ENCODE results near the gene CANT1. TPM values are rescaled to one million over a fixed set of nuclear protein-coding genes. Genes with fewer than 3 reads are reported as not detected.

Gene CANT1
- total RNA-seq, 1 donor from 2014 or later = 72.1 TPM

DNA sequence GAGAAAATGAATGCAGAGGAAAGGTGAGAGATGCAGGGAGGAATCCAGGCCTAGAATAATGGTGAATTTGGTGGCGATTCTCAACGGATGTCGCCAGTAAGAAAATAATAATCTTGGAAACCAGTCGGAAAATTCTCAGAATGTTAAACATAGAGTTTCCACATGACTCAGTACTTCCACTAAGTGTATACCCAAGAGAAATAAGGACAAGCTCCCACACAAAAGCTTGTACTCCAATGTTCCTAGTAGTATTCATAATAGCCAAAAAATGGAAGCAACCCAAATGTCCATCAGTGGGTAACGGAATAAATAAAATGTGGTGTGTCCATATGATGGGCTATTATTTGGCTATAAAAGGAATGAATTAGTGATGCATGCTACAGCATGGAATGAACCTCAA is 45.6 kb upstream of the CANT1 start:
- no peak overlapping the region for H3K27ac ChIP-seq (ENCODE audit: low read depth, low read length)
- no peaks in the 10 kb centered on the region for H3K79me2 ChIP-seq (ENCODE audit: insufficient read depth, low read length)
- no peak overlapping the region for H3K4me3 ChIP-seq (ENCODE audit: insufficient read depth, low read depth, low read length)
- H3K27ac Mint-ChIP-seq (ENCODE audit: unreplicated experiment) = no peak overlapping the region
- no peak for DNase-seq (ENCODE audit: low read depth)
- no peaks in the 10 kb centered on the region for H3K4me1 ChIP-seq (ENCODE audit: insufficient read depth, low read length)
- no peak overlapping the region for H3K4me2 ChIP-seq (ENCODE audit: low read length)
- H2AFZ ChIP-seq (ENCODE audit: low read depth, low read length) = no peak overlapping the region
- H3K9me3 ChIP-seq (ENCODE audit: insufficient read depth, low read depth, low read length) = no peaks in the 10 kb centered on the region
- H3K4me3 Mint-ChIP-seq (ENCODE audit: unreplicated experiment) = no peak overlapping the region
- H3K27me3 Mint-ChIP-seq (ENCODE audit: low read depth, unreplicated experiment) = peaks cover 7% of the 10 kb centered on the region
- H3K36me3 Mint-ChIP-seq (ENCODE audit: low read depth, unreplicated experiment) = no peaks in the 10 kb centered on the region
- H3K4me1 Mint-ChIP-seq (ENCODE audit: low read depth, unreplicated experiment) = peaks cover 14% of the 10 kb centered on the region
- peaks cover 15% of the 10 kb centered on the region for H3K9me3 Mint-ChIP-seq (ENCODE audit: unreplicated experiment)
- H3K27me3 ChIP-seq (ENCODE audit: insufficient read depth, low read length) = no peaks in the 10 kb centered on the region
- H3K36me3 ChIP-seq (ENCODE audit: insufficient read depth, low read length) = no peaks in the 10 kb centered on the region
- H4K20me1 ChIP-seq (ENCODE audit: insufficient read depth, low read length) = no peaks in the 10 kb centered on the region
- TF ChIP-seq, protein P1, sequence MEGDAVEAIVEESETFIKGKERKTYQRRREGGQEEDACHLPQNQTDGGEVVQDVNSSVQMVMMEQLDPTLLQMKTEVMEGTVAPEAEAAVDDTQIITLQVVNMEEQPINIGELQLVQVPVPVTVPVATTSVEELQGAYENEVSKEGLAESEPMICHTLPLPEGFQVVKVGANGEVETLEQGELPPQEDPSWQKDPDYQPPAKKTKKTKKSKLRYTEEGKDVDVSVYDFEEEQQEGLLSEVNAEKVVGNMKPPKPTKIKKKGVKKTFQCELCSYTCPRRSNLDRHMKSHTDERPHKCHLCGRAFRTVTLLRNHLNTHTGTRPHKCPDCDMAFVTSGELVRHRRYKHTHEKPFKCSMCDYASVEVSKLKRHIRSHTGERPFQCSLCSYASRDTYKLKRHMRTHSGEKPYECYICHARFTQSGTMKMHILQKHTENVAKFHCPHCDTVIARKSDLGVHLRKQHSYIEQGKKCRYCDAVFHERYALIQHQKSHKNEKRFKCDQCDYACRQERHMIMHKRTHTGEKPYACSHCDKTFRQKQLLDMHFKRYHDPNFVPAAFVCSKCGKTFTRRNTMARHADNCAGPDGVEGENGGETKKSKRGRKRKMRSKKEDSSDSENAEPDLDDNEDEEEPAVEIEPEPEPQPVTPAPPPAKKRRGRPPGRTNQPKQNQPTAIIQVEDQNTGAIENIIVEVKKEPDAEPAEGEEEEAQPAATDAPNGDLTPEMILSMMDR (IDR thresholded peaks at IDR 0.05; ENCODE audit: insufficient read depth, low read depth, low read length) = no peak
- TF ChIP-seq EZH2 (IDR thresholded peaks at IDR 0.05; ENCODE audit: insufficient read depth, low read length) = no peak
- no peak for FAIRE-seq
- H3K9ac ChIP-seq (ENCODE audit: low read length) = no peak overlapping the region

GRCh38 chr17:79054200-79054960 is 44.8 kb upstream of the CANT1 start:
- Histone ChIP-seq H2AFZ (ENCODE audit: low read depth, low read length) (no peak overlapping the region), H3K4me1 (ENCODE audit: insufficient read depth, low read length) (no peaks in the 10 kb centered on the region)
- no peak for FAIRE-seq

More at GRCh38 chr17:79054200-79054960, 44.8 kb upstream of the CANT1 start:
- no peaks in the 10 kb centered on the region for H3K36me3 Mint-ChIP-seq (ENCODE audit: low read depth, unreplicated experiment)
- H3K9me3 Mint-ChIP-seq (ENCODE audit: unreplicated experiment) = peaks cover 15% of the 10 kb centered on the region
- H3K4me1 Mint-ChIP-seq (ENCODE audit: low read depth, unreplicated experiment) = peaks cover 14% of the 10 kb centered on the region
- TF ChIP-seq EZH2 (IDR thresholded peaks at IDR 0.05; ENCODE audit: insufficient read depth, low read length) = no peak
- TF ChIP-seq, protein P1 (IDR thresholded peaks at IDR 0.05; ENCODE audit: insufficient read depth, low read depth, low read length) = no peak
- no peaks in the 10 kb centered on the region for H4K20me1 ChIP-seq (ENCODE audit: insufficient read depth, low read length)
- H3K9me3 ChIP-seq (ENCODE audit: insufficient read depth, low read depth, low read length) = no peaks in the 10 kb centered on the region
- peaks cover 9% of the 10 kb centered on the region for H3K27me3 Mint-ChIP-seq (ENCODE audit: low read depth, unreplicated experiment)
- H3K4me3 ChIP-seq (ENCODE audit: insufficient read depth, low read depth, low read length) = no peak overlapping the region
- no peaks in the 10 kb centered on the region for H3K27me3 ChIP-seq (ENCODE audit: insufficient read depth, low read length)
- no peak for DNase-seq (ENCODE audit: low read depth)
- no peaks in the 10 kb centered on the region for H3K36me3 ChIP-seq (ENCODE audit: insufficient read depth, low read length)
- H3K9ac ChIP-seq (ENCODE audit: low read length) = no peak overlapping the region
- H3K4me2 ChIP-seq (ENCODE audit: low read length) = no peak overlapping the region
- H3K27ac ChIP-seq (ENCODE audit: low read depth, low read length) = no peak overlapping the region
- no peaks in the 10 kb centered on the region for H3K79me2 ChIP-seq (ENCODE audit: insufficient read depth, low read length)
- no peak overlapping the region for H3K27ac Mint-ChIP-seq (ENCODE audit: unreplicated experiment)
- H3K4me3 Mint-ChIP-seq (ENCODE audit: unreplicated experiment) = no peak overlapping the region

Measured in astrocyte (in vitro differentiated cells and primary cell).